NCI-H1694 treated with DMSO at 0.1 percent for 48 hours (cell line): ENCODE measurements around the gene ZFR2.

Experiments used
- DNase-seq: peaks from one replicate; lab custom pipeline; 2025; lab: John Stamatoyannopoulos, UW

Gene ZFR2

GRCh38 chr19:3814648-3815047 lies 54.2 kb downstream of the ZFR2 start:
- no peak for DNase-seq

- no peak for DNase-seq
Observed at GRCh38 chr19:3813473-3814392, 55.1 kb downstream of the ZFR2 start.

GRCh38 chr19:3810708-3811355 lies 58.0 kb downstream of the ZFR2 start:
- DNase-seq, result no peak

GRCh38 chr19:3809881-3810707 lies 58.7 kb downstream of the ZFR2 start:
- no peak for DNase-seq

- no peak for DNase-seq
Observed at GRCh38 chr19:3808420-3809143, 60.3 kb downstream of the ZFR2 start.

- DNase-seq, result no peak
Observed at GRCh38 chr19:3807574-3808354, 61.1 kb downstream of the ZFR2 start.

GRCh38 chr19:3807131-3807480 lies 61.7 kb downstream of the ZFR2 start:
- no peak for DNase-seq

GRCh38 chr19:3805859-3806258 lies 63.0 kb downstream of the ZFR2 start:
- DNase-seq, result no peak

GRCh38 chr19:3804429-3804828 lies 64.4 kb downstream of the ZFR2 start:
- no peak for DNase-seq

GRCh38 chr19:3803986-3804385 lies 64.9 kb downstream of the ZFR2 start:
- DNase-seq, result no peak

- DNase-seq, result no peak
Observed at GRCh38 chr19:3803114-3803888, 65.5 kb downstream of the ZFR2 start.

- DNase-seq, result peak; percentile 8
Observed at GRCh38 chr19:3801412-3802096, 67.3 kb downstream of the ZFR2 start.

GRCh38 chr19:3800996-3801395 lies 67.8 kb downstream of the ZFR2 start:
- DNase-seq, result no peak

- DNase-seq, result no peak
Observed at GRCh38 chr19:3798137-3798536, 70.7 kb downstream of the ZFR2 start.

- no peak for DNase-seq
Observed at GRCh38 chr19:3796358-3796757, 72.5 kb downstream of the ZFR2 start.

GRCh38 chr19:3793799-3794198 lies 75.0 kb downstream of the ZFR2 start:
- DNase-seq, result no peak

GRCh38 chr19:3792114-3792513 lies 76.7 kb downstream of the ZFR2 start:
- DNase-seq, result no peak

GRCh38 chr19:3790941-3791340 lies 77.9 kb downstream of the ZFR2 start:
- DNase-seq, result no peak

- DNase-seq, result no peak
Observed at GRCh38 chr19:3790209-3790734, 78.6 kb downstream of the ZFR2 start.
